ENCODE results near the gene ZNF524.

DNA sequence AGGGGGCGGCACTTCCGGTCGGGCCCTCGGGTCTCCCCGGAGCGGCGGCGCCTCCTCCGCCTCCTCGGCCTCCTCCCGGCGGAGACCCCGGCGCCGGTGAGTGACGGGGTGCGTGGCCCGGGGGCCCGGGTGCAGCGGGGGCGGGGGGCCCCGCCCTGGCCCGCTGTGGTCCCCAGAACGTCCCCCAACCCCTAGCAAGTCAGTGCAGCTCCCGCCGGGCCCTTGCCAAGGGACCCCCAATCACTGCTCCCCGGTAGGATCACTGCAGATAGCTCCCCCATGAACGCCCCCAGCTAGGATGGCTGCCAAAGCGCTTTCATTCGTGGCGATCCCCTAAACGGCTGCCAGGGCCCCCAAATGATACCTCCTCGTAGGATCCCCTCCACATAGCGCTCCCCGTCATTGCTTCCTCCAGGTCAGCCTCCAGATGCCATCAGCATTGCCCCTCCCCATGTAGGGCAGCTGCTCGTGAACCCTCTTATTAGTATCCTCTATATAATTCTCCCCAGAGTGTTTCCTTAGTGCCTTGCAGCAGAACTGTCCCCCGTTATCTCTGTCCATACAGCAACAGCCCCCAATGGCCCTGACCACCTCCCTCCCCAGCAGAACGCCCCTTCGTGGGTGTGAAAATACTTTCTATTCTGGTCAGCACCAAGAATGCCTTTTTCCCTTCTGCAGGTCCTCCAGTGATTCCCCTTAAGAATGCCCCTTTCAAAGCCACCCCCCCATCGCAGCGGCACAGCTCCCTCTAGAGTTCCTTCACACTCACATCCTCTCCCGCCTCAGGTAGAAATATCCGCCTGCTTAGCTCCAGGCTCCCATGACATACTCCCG is 5.8 kb downstream of the ZNF524 start, which contains the start of gene ZNF865:
- TF ChIP-seq POLR2A (IDR thresholded peaks at IDR 0.05) (peak in 1 of 2 donors; percentile 45), POLR2AphosphoS5 (IDR thresholded peaks at IDR 0.05) (no peak), EP300 (IDR thresholded peaks at IDR 0.05) (no peak)
- TF ChIP-seq, protein P1, sequence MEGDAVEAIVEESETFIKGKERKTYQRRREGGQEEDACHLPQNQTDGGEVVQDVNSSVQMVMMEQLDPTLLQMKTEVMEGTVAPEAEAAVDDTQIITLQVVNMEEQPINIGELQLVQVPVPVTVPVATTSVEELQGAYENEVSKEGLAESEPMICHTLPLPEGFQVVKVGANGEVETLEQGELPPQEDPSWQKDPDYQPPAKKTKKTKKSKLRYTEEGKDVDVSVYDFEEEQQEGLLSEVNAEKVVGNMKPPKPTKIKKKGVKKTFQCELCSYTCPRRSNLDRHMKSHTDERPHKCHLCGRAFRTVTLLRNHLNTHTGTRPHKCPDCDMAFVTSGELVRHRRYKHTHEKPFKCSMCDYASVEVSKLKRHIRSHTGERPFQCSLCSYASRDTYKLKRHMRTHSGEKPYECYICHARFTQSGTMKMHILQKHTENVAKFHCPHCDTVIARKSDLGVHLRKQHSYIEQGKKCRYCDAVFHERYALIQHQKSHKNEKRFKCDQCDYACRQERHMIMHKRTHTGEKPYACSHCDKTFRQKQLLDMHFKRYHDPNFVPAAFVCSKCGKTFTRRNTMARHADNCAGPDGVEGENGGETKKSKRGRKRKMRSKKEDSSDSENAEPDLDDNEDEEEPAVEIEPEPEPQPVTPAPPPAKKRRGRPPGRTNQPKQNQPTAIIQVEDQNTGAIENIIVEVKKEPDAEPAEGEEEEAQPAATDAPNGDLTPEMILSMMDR (IDR thresholded peaks at IDR 0.05): peak in 3 of 4 experiments; percentile 59 to 80 (median 68)
